Endothelial cell of umbilical vein (primary cell): ENCODE data around the gene CTSZ. TPM values are rescaled to one million over a fixed set of nuclear protein-coding genes. Genes with fewer than 3 reads are reported as not detected.

Experiments
- BruUV-seq: library from RNA; stranded (reverse); fragments of 400-500 nt; replicated peaks from 2 replicates; lab custom pipeline; 2021; lab: Mats Ljungman, UMichigan
- CTCF ChIA-PET: fragments of 300-600, 350-600 bp; sonication (Branson Sonifier 250); formaldehyde crosslinking; loops from one replicate; lab custom pipeline; 2021; ENCODE audit warnings: antibody characterized with exemption, inconsistent platforms; lab: Charles Lee
- POLR2A ChIA-PET: fragments of 300-600, 350-600 bp; sonication (Branson Sonifier 250); formaldehyde crosslinking; loops from one replicate; lab custom pipeline; 2021; ENCODE audit warnings: antibody characterized with exemption, inconsistent platforms; lab: Charles Lee
- DNase-seq: peaks from one replicate; pipeline ENCODE4 v3.0.0-alpha.2; 2011; ENCODE audit warnings: low read depth, low spot score
- FAIRE-seq: peaks from 2 replicates; lab custom pipeline; 2011; peaks lifted over from hg19 to GRCh38; lab: Jason Lieb, UNC
- H2AFZ ChIP-seq: 2 replicates; pipeline ENCODE4 v1.6.0; 2012; ENCODE audit warnings: low read depth, low read length, control low read depth, inconsistent platforms
- H3K27ac ChIP-seq: 2 replicates; pipeline ENCODE4 v1.5.1; 2011; ENCODE audit warnings: low read depth, mild to moderate bottlenecking, control low read depth, low read length, moderate library complexity; ENCODE audit not compliant: insufficient read depth
- H3K27me3 ChIP-seq, 2 experiments: 2 replicates each; pipeline versions ENCODE4 v1.6.0 to v1.6.1; 2011; ENCODE audit warnings: low read length in 2 of 2, mixed read lengths in 1 of 2; ENCODE audit not compliant: control insufficient read depth in 2 of 2, insufficient read depth in 2 of 2
- H3K36me3 ChIP-seq, 2 experiments: 2 replicates in 1 of 2; 3 replicates in 1 of 2; pipeline ENCODE4 v1.5.1; 2011; ENCODE audit warnings: low read length in 2 of 2, mild to moderate bottlenecking in 1 of 2, moderate library complexity in 1 of 2; ENCODE audit not compliant: control insufficient read depth in 2 of 2, insufficient read depth in 2 of 2; ENCODE audit errors: extremely low read depth in 1 of 2
- H3K4me1 ChIP-seq: 3 replicates; pipeline ENCODE4 v1.5.1; 2011; ENCODE audit warnings: mild to moderate bottlenecking, low read length; ENCODE audit not compliant: control insufficient read depth, insufficient read depth; ENCODE audit errors: extremely low read depth
- H3K4me2 ChIP-seq: 2 replicates; pipeline ENCODE4 v1.6.1; 2011; ENCODE audit warnings: low read length, control low read depth, mixed read lengths; ENCODE audit not compliant: insufficient read depth
- H3K4me3 ChIP-seq, 3 experiments: fragments of 200-600 bp in 1 of 3; sonication (generic), shearing (Covaris generic) in 1 of 3; replicated peaks in 1 of 3; 2 replicates each; pipeline ENCODE4 v1.5.1; 2011 to 2016; ENCODE audit warnings: control low read depth in 3 of 3, low read length in 3 of 3, mild to moderate bottlenecking in 2 of 3, inconsistent platforms in 1 of 3, low read depth in 1 of 3, moderate library complexity in 1 of 3; ENCODE audit not compliant: insufficient read depth in 1 of 3
- H3K79me2 ChIP-seq: 2 replicates; pipeline ENCODE4 v1.6.0; 2012; ENCODE audit warnings: low read length, inconsistent platforms; ENCODE audit not compliant: control insufficient read depth, insufficient read depth
- H3K9ac ChIP-seq: replicated peaks from 2 replicates; pipeline ENCODE3; 2011; ENCODE audit warnings: low read length, control low read depth; ENCODE audit not compliant: insufficient read depth; ENCODE audit errors: extremely low read depth
- H3K9me1 ChIP-seq: replicated peaks from 3 replicates; pipeline ENCODE4 v1.6.0; 2011; ENCODE audit warnings: mild to moderate bottlenecking, low read length; ENCODE audit not compliant: control insufficient read depth, insufficient read depth; ENCODE audit errors: extremely low read depth
- H3K9me3 ChIP-seq: replicated peaks from 2 replicates; pipeline ENCODE4 v1.5.1; 2012; ENCODE audit warnings: low read length, inconsistent platforms; ENCODE audit not compliant: control insufficient read depth, insufficient read depth
- H4K20me1 ChIP-seq: replicated peaks from 2 replicates; pipeline ENCODE3; 2011; ENCODE audit warnings: mild to moderate bottlenecking, low read length; ENCODE audit not compliant: control insufficient read depth, insufficient read depth; ENCODE audit errors: extremely low read depth
- CTCF ChIP-seq, 2 donors: IDR thresholded peaks; 1 replicate in 1 of 2; 2 replicates in 1 of 2; pipeline ENCODE4 v1.5.1; 2011; ENCODE audit warnings: low read length in 2 of 2, mild to moderate bottlenecking in 2 of 2, moderate library complexity in 2 of 2, control low read depth in 1 of 2, inconsistent platforms in 1 of 2, low read depth in 1 of 2; ENCODE audit not compliant: insufficient read depth in 1 of 2; ENCODE audit errors: extremely low read depth in 1 of 2
- EZH2 ChIP-seq: IDR thresholded peaks from 2 replicates; pipeline ENCODE4 v1.6.1; 2012; ENCODE audit warnings: borderline replicate concordance, low read depth, mild to moderate bottlenecking, moderate library complexity, low read length, inconsistent platforms; ENCODE audit not compliant: severe bottlenecking
- FOS ChIP-seq: IDR thresholded peaks from 2 replicates; pipeline ENCODE4 v1.6.1; 2011; ENCODE audit warnings: mild to moderate bottlenecking, low read length, moderate library complexity, borderline replicate concordance; ENCODE audit not compliant: insufficient read depth
- GATA2 ChIP-seq: IDR thresholded peaks from 2 replicates; pipeline ENCODE4 v1.7.0; 2011; ENCODE audit warnings: low read depth, mild to moderate bottlenecking, moderate library complexity, mixed read lengths, low read length; ENCODE audit not compliant: insufficient read length, insufficient read depth
- JUN ChIP-seq: IDR thresholded peaks from 2 replicates; pipeline ENCODE4 v1.6.1; 2011; ENCODE audit warnings: borderline replicate concordance, low read depth; ENCODE audit not compliant: insufficient read length, insufficient read depth
- MAX ChIP-seq: IDR thresholded peaks from 2 replicates; pipeline ENCODE4 v1.6.1; 2011; ENCODE audit not compliant: insufficient read depth, insufficient read length
- MYC ChIP-seq: IDR thresholded peaks from one replicate; pipeline ENCODE4 v1.6.1; 2011; ENCODE audit warnings: mild to moderate bottlenecking, low read depth, low read length
- POLR2A ChIP-seq: IDR thresholded peaks from 2 replicates; pipeline ENCODE4 v1.6.1; 2012; ENCODE audit warnings: low read depth, mild to moderate bottlenecking, control low read depth, low read length
- POLR2AphosphoS5 ChIP-seq: IDR thresholded peaks from 2 replicates; pipeline ENCODE4 v1.6.1; 2012; ENCODE audit warnings: low read depth, mild to moderate bottlenecking, control low read depth, low read length, moderate library complexity; ENCODE audit not compliant: insufficient read depth
- dilution Hi-C: fragments of 300-500 bp; cut with MboI; formaldehyde crosslinking; loops from one replicate; pipeline ENCODE4 v1.15.0; 2019; ENCODE audit warnings: low sequenced_read_pairs; ENCODE audit not compliant: extremely low pct_ligation_motif_present
- intact Hi-C: fragments of 100-400 bp; cut with micrococcal nuclease; formaldehyde crosslinking; loops from one replicate; pipeline ENCODE4 v1.10.0; 2022
- polyA plus RNA-seq, 4 experiments: library from polyadenylated mRNA; depleted of rRNA in 3 of 4; stranded (reverse) in 3 of 4; unstranded in 1 of 4; fragments of >200 nt; gene quantifications; 2 replicates each; pipeline versions ENCODE4 v1.2.1 to v1.2.3, GENCODE V29; 2011 to 2012; ENCODE audit warnings: missing spikeins in 1 of 4
- total RNA-seq: library from RNA; stranded (reverse); gene quantifications from 2 replicates; pipeline ENCODE4 v1.2.3, GENCODE V29; 2021

CTSZ gene
- total and polyA plus RNA-seq, 2 donors (not counting 3 experiments of a cell fraction or from before 2014, with no cell fraction given) = 304 to 387 TPM

- DNase-seq (no peak), FAIRE-seq (no peak)
- no peak overlapping the region for H2AFZ ChIP-seq
- ChIA-PET POLR2A (interaction anchor here (0.7 kb wide), 1 partner anchor 16 kb away, joined by 4 read pairs; no protein-coding TSS in a partner anchor), CTCF (interaction anchor here (0.6 kb wide), 1 partner anchor 677 kb away, joined by 3 read pairs; no protein-coding TSS in a partner anchor)
- no peaks in the 10 kb centered on the region for H3K27me3 ChIP-seq
- intact Hi-C loops (no loop called here), dilution Hi-C loops (no loop called here)
- no TSS peak for BruUV-seq
- H3K4me3 ChIP-seq = no peak overlapping the region
- no peak overlapping the region for H3K27ac ChIP-seq
- peaks cover 29% of the 10 kb centered on the region for H3K79me2 ChIP-seq
- peaks cover 9% of the 10 kb centered on the region for H3K4me1 ChIP-seq
- no peak for TF ChIP-seq MAX
- no peak for TF ChIP-seq CTCF (IDR thresholded peaks at IDR 0.05; ENCODE audit: extremely low read depth in 1 of 2, insufficient read depth in 1 of 2, low read depth in 1 of 2, low read length in 2 of 2)
- TF ChIP-seq EZH2 = no peak
- no peak for TF ChIP-seq POLR2A
- no peak for TF ChIP-seq MYC
- no peak for TF ChIP-seq GATA2
- no peak for TF ChIP-seq FOS
- no peak for TF ChIP-seq JUN
- no peak for TF ChIP-seq POLR2AphosphoS5
- no peaks in the 10 kb centered on the region for H4K20me1 ChIP-seq
- peaks cover 16 to 46% of the 10 kb centered on the region in 2 experiments for H3K36me3 ChIP-seq
- no peaks in the 10 kb centered on the region for H3K9me1 ChIP-seq
- H3K9ac ChIP-seq = no peak overlapping the region
- no peak overlapping the region for H3K4me2 ChIP-seq
- H3K9me3 ChIP-seq = no peaks in the 10 kb centered on the region
Measured at GRCh38 chr20:59000326-59000725, 6.7 kb downstream of the CTSZ start.
